PFSK-1 (cell line): ENCODE measurements around the gene CDKL5.

Experiments
- FOXP2 ChIP-seq: optimal IDR thresholded peaks from 2 replicates; pipeline ENCODE3; 2011; ENCODE audit warnings: borderline replicate concordance, control low read depth, inconsistent platforms; ENCODE audit not compliant: insufficient read depth; ENCODE audit errors: extremely low read length, extremely low read depth
- POLR2AphosphoS5 ChIP-seq: IDR thresholded peaks from 2 replicates; pipeline ENCODE4 v1.6.1; 2012; ENCODE audit warnings: low read depth, mild to moderate bottlenecking, control low read depth, low read length, moderate library complexity
- SIN3A ChIP-seq: IDR thresholded peaks from 2 replicates; pipeline ENCODE4 v1.6.1; 2012; ENCODE audit warnings: mild to moderate bottlenecking, low read length, moderate library complexity, borderline replicate concordance; ENCODE audit not compliant: insufficient read depth
- TAF1 ChIP-seq: IDR thresholded peaks from 2 replicates; pipeline ENCODE4 v1.6.1; 2012; ENCODE audit warnings: low read length, control low read depth, borderline replicate concordance; ENCODE audit not compliant: insufficient read depth
- TF ChIP-seq, protein P1 (sequence below), 2 experiments: IDR thresholded peaks; 2 replicates each; pipeline versions ENCODE4 v1.6.1 to v1.8.0; 2011 to 2012; ENCODE audit warnings: low read depth in 2 of 2, low read length in 2 of 2, control low read depth in 1 of 2, inconsistent platforms in 1 of 2, mild to moderate bottlenecking in 1 of 2, moderate library complexity in 1 of 2; ENCODE audit not compliant: insufficient read depth in 1 of 2

CDKL5 gene

DNA sequence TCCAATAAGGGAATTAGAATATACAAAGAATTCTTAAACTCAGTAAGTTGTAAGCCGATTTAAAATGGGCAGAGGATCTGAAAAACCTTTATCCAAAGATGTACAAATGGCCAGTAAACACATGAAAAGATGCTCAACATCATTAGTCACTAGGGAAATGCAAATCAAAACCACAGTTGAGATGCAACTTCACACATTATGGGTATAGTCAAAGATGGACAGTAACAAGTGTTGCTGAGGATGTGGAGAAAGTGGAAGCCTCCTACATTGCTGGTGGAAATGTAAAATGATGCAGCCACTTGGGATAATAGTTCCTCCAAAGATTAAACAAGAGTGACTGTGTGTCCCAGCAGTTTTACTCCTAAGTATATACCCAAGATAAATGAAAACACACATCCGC, 213.9 kb downstream of the CDKL5 start:
- no peak for TF ChIP-seq FOXP2
- no peak for TF ChIP-seq TAF1
- TF ChIP-seq, protein P1, sequence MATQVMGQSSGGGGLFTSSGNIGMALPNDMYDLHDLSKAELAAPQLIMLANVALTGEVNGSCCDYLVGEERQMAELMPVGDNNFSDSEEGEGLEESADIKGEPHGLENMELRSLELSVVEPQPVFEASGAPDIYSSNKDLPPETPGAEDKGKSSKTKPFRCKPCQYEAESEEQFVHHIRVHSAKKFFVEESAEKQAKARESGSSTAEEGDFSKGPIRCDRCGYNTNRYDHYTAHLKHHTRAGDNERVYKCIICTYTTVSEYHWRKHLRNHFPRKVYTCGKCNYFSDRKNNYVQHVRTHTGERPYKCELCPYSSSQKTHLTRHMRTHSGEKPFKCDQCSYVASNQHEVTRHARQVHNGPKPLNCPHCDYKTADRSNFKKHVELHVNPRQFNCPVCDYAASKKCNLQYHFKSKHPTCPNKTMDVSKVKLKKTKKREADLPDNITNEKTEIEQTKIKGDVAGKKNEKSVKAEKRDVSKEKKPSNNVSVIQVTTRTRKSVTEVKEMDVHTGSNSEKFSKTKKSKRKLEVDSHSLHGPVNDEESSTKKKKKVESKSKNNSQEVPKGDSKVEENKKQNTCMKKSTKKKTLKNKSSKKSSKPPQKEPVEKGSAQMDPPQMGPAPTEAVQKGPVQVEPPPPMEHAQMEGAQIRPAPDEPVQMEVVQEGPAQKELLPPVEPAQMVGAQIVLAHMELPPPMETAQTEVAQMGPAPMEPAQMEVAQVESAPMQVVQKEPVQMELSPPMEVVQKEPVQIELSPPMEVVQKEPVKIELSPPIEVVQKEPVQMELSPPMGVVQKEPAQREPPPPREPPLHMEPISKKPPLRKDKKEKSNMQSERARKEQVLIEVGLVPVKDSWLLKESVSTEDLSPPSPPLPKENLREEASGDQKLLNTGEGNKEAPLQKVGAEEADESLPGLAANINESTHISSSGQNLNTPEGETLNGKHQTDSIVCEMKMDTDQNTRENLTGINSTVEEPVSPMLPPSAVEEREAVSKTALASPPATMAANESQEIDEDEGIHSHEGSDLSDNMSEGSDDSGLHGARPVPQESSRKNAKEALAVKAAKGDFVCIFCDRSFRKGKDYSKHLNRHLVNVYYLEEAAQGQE (IDR thresholded peaks at IDR 0.05; ENCODE audit: insufficient read depth in 1 of 2, low read depth in 2 of 2, low read length in 2 of 2) = no peak
- TF ChIP-seq POLR2AphosphoS5 = no peak
- no peak for TF ChIP-seq SIN3A

DNA sequence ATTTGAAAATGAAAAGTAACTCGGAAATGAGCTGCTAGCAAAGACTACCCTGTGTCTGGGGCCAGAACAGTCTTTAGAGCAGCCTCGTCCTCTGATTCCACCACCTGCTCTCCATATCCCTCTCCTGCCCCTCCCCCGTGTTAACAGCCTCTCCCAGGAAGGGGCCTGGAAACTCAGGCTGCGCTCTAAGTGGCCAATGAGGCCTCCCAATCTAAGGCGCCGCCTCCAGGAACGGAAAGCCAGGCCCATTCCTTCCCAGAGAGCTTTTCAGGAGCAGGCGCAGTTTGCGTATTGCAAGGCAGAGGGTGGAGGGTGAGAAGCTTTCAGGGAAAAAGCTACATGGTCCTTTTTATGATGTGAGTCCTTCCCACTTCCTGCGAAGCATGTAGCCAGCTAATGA, 215.3 kb downstream of the CDKL5 start:
- TF ChIP-seq, protein P1 (IDR thresholded peaks at IDR 0.05; ENCODE audit: insufficient read depth in 1 of 2, low read depth in 2 of 2, low read length in 2 of 2) = no peak
- no peak for TF ChIP-seq FOXP2
- TF ChIP-seq SIN3A = no peak
- no peak for TF ChIP-seq TAF1
- TF ChIP-seq POLR2AphosphoS5 = no peak

DNA sequence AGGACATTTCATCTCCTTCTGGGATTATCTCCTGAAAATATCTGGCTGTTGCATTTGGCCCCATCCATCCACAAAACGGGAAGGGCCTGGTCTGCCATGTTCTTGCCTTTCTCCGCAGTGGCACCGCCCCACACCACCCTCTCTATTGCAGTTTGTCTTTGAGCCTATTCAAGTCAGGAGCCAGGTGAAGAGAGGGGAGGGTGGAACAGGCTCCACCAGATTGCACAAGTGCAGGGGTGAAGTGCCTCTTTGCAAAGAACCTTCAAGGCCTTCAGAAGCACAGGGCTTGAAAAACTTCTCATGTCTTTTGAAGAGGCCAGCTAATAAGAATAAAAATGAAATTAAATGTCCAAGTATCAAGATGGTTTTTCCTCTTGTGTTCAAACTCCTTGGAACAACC, 217.8 kb downstream of the CDKL5 start:
- TF ChIP-seq, protein P1 (IDR thresholded peaks at IDR 0.05; ENCODE audit: insufficient read depth in 1 of 2, low read depth in 2 of 2, low read length in 2 of 2) = no peak
- TF ChIP-seq TAF1 (no peak), FOXP2 (no peak), SIN3A (no peak), POLR2AphosphoS5 (no peak)

DNA sequence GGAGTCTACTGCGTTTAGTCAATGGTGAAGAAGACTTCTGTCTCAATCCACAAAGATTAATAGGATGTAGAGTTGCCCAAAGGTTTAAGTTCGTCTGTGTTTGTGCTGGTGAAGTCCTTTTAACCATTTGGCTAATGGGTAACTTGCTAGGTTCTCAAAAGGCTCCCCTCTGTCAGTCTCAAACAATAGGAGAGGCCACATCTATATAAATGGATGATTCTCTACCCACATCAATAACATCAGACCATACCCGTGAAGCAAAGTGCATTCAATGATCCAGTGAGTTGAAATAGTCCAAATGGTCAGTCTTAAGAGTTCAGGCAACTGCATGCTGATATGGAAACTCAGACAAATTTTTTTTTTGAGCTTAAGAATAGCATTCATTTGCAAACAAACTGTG, 218.4 kb downstream of the CDKL5 start:
- no peak for TF ChIP-seq POLR2AphosphoS5
- TF ChIP-seq SIN3A = no peak
- TF ChIP-seq, protein P1 (IDR thresholded peaks at IDR 0.05; ENCODE audit: insufficient read depth in 1 of 2, low read depth in 2 of 2, low read length in 2 of 2) = no peak
- no peak for TF ChIP-seq TAF1
- no peak for TF ChIP-seq FOXP2

DNA sequence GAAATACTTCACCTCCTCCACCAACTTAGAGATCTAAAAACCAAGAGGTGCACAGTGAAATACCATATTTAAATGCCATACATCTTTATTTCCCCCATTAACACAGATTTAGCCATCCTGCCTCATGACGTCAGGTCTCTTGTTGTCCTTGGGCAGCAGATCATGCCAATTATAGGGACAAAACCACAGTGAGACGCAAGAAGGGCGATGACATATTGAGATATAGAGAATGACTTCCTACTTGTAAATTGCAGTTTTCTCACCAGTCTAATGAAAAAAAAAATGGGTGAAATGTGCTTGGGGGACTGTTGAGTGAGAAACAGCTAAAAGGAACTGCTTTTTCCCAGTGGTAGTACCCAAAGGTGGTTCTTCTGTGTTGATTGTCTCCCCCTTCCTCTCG, 222.2 kb downstream of the CDKL5 start:
- TF ChIP-seq FOXP2 = no peak
- no peak for TF ChIP-seq TAF1
